ENCODE results near the gene DNAH9.

The DNAH9 gene

DNA sequence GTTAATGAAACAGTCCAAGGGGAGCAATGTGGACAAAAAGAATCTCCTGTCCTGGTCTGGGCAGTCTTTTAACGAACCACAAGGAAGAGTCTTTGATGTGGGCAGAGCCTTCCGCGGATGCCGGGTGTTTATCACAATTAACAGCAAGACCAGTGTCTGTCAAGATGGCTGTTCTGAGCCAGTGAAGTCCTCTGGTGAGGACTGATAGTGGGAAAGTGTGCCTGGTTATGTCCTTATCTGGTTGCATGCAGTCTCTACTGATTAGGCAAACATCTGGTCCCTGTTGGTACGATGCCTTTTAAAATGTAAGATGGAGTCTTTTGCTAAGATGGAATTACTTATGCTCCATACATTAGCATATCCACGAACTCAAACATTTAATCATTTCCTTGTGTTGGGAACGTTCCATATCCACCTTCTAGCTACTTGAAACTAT, 310.5 kb downstream of the DNAH9 start:
- TF ChIP-seq, protein P1, sequence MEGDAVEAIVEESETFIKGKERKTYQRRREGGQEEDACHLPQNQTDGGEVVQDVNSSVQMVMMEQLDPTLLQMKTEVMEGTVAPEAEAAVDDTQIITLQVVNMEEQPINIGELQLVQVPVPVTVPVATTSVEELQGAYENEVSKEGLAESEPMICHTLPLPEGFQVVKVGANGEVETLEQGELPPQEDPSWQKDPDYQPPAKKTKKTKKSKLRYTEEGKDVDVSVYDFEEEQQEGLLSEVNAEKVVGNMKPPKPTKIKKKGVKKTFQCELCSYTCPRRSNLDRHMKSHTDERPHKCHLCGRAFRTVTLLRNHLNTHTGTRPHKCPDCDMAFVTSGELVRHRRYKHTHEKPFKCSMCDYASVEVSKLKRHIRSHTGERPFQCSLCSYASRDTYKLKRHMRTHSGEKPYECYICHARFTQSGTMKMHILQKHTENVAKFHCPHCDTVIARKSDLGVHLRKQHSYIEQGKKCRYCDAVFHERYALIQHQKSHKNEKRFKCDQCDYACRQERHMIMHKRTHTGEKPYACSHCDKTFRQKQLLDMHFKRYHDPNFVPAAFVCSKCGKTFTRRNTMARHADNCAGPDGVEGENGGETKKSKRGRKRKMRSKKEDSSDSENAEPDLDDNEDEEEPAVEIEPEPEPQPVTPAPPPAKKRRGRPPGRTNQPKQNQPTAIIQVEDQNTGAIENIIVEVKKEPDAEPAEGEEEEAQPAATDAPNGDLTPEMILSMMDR (IDR thresholded peaks at IDR 0.05; ENCODE audit: insufficient read depth, low read length, missing control alignments): no peak
- CTCF ChIA-PET: no interaction called here
- POLR2A ChIA-PET: no interaction called here
- H3K4me3 ChIP-seq (ENCODE audit: low read depth, low read length): no peak overlapping the region
- no peak for DNase-seq (ENCODE audit: low read depth, low spot score)

DNA sequence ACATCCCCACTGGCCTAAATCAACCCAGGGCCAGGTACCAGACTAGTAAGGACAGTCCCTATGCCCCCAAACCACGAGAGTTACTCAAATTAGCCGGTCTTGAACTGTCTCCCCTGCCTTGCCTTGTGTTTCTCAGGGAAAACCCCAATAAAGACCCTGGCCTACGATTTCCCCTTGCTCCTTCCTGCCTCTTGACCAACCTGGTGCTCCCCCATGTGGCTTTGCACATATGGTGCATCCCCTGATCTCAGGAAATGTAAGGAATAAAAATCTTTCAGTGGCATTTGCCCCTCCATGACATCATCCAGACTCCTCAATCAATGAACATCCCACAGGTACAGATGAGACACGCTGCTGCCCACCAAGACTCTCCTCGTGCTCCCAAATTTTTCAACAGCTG, 311.1 kb downstream of the DNAH9 start:
- TF ChIP-seq, protein P1 (IDR thresholded peaks at IDR 0.05; ENCODE audit: insufficient read depth, low read length, missing control alignments): no peak
- POLR2A ChIA-PET: no interaction called here
- DNase-seq (ENCODE audit: low read depth, low spot score): no peak

DNA sequence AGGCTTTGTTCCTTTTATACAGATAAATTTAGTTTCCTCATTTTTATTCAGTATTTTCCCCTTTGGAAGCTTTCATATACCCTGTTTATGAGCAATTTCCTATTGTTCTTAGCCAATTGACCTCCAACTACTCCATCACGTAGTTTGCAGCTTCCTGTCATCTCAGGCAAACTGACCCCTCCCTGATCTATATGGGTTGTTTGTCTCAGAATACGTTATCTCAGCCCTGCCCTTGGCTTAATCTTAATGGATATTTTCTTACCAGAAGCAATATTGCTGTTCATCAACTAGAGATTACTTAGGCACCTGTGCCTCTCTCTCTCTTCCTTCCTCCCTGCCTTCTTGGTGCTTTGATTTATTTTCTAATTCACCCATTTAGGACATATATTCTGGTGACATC, 317.8 kb downstream of the DNAH9 start:
- POLR2A ChIA-PET: no interaction called here
- H3K4me3 ChIP-seq (ENCODE audit: low read depth, low read length): no peak overlapping the region
- TF ChIP-seq, protein P1 (IDR thresholded peaks at IDR 0.05; ENCODE audit: insufficient read depth, low read length, missing control alignments): no peak
- CTCF ChIA-PET: no interaction called here
- no peak for DNase-seq (ENCODE audit: low read depth, low spot score)

More for the DNA sequence above, 311.1 kb downstream of the DNAH9 start:
- CTCF ChIA-PET: no interaction called here
- no peak overlapping the region for H3K4me3 ChIP-seq (ENCODE audit: low read depth, low read length)

DNA sequence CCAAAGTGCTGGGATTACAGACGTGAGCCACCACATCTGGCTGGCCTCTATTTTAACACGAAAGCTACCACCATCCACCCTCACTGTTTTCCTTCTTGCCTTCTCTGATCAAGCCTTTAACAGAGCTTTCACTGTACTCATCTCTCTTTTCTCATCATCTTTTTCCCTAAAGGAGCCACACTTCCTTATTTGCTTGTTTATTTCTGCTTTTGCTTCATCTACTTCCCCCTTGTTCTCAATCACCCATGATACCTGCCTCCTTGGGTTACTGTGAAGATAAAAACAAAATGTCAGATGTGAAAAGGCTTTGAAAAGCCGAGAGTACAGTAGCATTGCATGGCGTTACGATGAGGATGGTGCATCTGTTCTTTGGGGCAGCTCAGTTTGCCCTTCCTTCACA, 319.1 kb downstream of the DNAH9 start:
- ChIA-PET POLR2A (no interaction called here), CTCF (interaction anchor here (0.9 kb wide), 1 partner anchor 18 kb away, joined by 3 read pairs; no protein-coding TSS in a partner anchor)
- TF ChIP-seq, protein P1 (IDR thresholded peaks at IDR 0.05; ENCODE audit: insufficient read depth, low read length, missing control alignments): no peak
- DNase-seq (ENCODE audit: low read depth, low spot score): no peak
- no peak overlapping the region for H3K4me3 ChIP-seq (ENCODE audit: low read depth, low read length)

DNA sequence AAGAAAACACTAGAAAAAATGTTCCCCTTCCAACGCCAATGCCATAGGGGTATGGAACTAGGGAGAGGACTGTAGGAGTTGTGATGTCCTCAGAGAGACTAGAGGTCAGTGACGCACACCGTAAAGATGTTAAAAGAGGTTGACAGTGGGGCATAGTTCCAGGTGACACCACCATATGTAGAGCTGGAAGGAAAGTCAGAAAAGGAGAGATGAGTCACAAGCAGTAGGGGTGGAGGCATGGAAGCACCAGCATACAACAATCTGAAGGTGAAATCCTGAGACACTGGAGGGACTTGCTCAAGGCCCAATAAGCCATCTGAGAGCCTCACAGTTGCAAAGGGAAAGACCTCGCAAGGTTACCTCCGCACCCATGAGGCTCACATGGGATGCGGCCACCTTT, 323.0 kb downstream of the DNAH9 start:
- TF ChIP-seq, protein P1 (IDR thresholded peaks at IDR 0.05; ENCODE audit: insufficient read depth, low read length, missing control alignments): no peak

DNA sequence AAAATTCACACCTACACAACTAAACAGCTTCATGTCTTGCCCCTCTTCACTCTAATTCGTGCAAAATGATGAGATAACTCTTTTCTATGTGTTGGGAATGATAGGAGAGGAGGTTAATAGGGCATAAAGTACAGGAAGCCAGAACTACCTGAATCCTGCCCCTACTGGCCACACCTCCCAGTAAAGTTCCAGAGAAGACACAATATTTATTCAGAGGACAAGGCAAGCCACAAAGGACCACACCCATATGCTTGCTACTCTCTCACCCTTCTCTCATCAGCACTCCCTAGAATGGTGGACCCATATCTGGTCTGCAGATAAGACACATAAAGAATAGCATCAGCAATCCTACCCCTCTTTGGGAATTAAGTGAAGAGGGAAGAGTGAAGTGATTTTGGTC, 324.4 kb downstream of the DNAH9 start:
- DNase-seq (ENCODE audit: low read depth, low spot score): no peak
- no peak overlapping the region for H3K4me3 ChIP-seq (ENCODE audit: low read depth, low read length)
- TF ChIP-seq, protein P1 (IDR thresholded peaks at IDR 0.05; ENCODE audit: insufficient read depth, low read length, missing control alignments): no peak
- ChIA-PET POLR2A (no interaction called here), CTCF (no interaction called here)

More for the DNA sequence above, 323.0 kb downstream of the DNAH9 start:
- H3K4me3 ChIP-seq (ENCODE audit: low read depth, low read length): no peak overlapping the region
- ChIA-PET CTCF (no interaction called here), POLR2A (no interaction called here)
- DNase-seq (ENCODE audit: low read depth, low spot score): no peak
